Measurements from ENCODE around the gene KLF4. TPM values are rescaled to one million over a fixed set of nuclear protein-coding genes. Genes with fewer than 3 reads are reported as not detected.

The KLF4 gene
- total RNA-seq, 1 experiment from 2014 or later = 5.9 TPM

- TF ChIP-seq ZNF121 (CRISPR knock-in tag; IDR thresholded peaks at IDR 0.05) = 0 out of 2 replicates have a peak, but pooled peaks have one; percentile 58
- no peak for TF ChIP-seq ATF3 (CRISPR knock-in tag; conservative IDR thresholded peaks at IDR 0.05)
- no peak for TF ChIP-seq ZNF416 (CRISPR knock-in tag; IDR thresholded peaks at IDR 0.05)
- H3K27ac Mint-ChIP-seq = no peak overlapping the region
- H3K9me3 Mint-ChIP-seq = no peaks in the 10 kb centered on the region
- no peak overlapping the region for H3K4me3 Mint-ChIP-seq
- no peak for DNase-seq (ENCODE audit: low spot score)
- no peaks in the 10 kb centered on the region for H3K27me3 Mint-ChIP-seq (ENCODE audit: low read depth)
- POLR2A ChIA-PET = no interaction called here
- no peak for ATAC-seq
- no peaks in the 10 kb centered on the region for H3K36me3 Mint-ChIP-seq
- CTCF ChIA-PET = interaction anchor here (1.7 to 2.4 kb wide), 3 partner anchors 18 to 44 kb away, joined by 4 to 17 read pairs (median 12); no protein-coding TSS in a partner anchor
- H3K4me1 Mint-ChIP-seq = peaks cover 12% of the 10 kb centered on the region
Observed at GRCh38 chr9:107443786-107444185, 45.8 kb downstream of the KLF4 start.

- ChIA-PET POLR2A (no interaction called here), CTCF (interaction anchor here (4.2 kb wide), 1 partner anchor 15 kb away, joined by 29 read pairs; no protein-coding TSS in a partner anchor)
- no peak overlapping the region for H3K4me3 Mint-ChIP-seq
- H3K4me1 Mint-ChIP-seq = peaks cover 22% of the 10 kb centered on the region
- no peak for TF ChIP-seq ZSCAN18 (CRISPR knock-in tag; IDR thresholded peaks at IDR 0.05)
- no peak for TF ChIP-seq RELA (CRISPR knock-in tag; IDR thresholded peaks at IDR 0.05; ENCODE audit: borderline replicate concordance)
- TF ChIP-seq TEAD1 (CRISPR knock-in tag; IDR thresholded peaks at IDR 0.05) = no peak
- no peak for TF ChIP-seq ZMAT4 (CRISPR knock-in tag; IDR thresholded peaks at IDR 0.05)
- TF ChIP-seq GTF2I (CRISPR knock-in tag; conservative IDR thresholded peaks at IDR 0.05) = no peak
- no peak for TF ChIP-seq PRRX2 (CRISPR knock-in tag; IDR thresholded peaks at IDR 0.05)
- no peak for TF ChIP-seq USF2 (CRISPR knock-in tag; IDR thresholded peaks at IDR 0.05)
- no peak for TF ChIP-seq NR3C1 (CRISPR knock-in tag; conservative IDR thresholded peaks at IDR 0.05; ENCODE audit: low read depth)
- no peak for TF ChIP-seq SOX15 (CRISPR knock-in tag; IDR thresholded peaks at IDR 0.05)
- TF ChIP-seq SP1 (CRISPR knock-in tag; conservative IDR thresholded peaks at IDR 0.05) = no peak
- TF ChIP-seq MAX (CRISPR knock-in tag; IDR thresholded peaks at IDR 0.05) = no peak
- TF ChIP-seq RORB (CRISPR knock-in tag; IDR thresholded peaks at IDR 0.05) = no peak
- TF ChIP-seq ZNF532 (CRISPR knock-in tag; IDR thresholded peaks at IDR 0.05; ENCODE audit: borderline replicate concordance) = no peak
- TF ChIP-seq IRF2 (CRISPR knock-in tag; IDR thresholded peaks at IDR 0.05; ENCODE audit: borderline replicate concordance, low read depth) = no peak
- TF ChIP-seq ARID4B (CRISPR knock-in tag; IDR thresholded peaks at IDR 0.05; ENCODE audit: borderline replicate concordance) = no peak
- TF ChIP-seq CREB1 (CRISPR knock-in tag; IDR thresholded peaks at IDR 0.05) = no peak
- TF ChIP-seq GRHL2 (CRISPR knock-in tag; IDR thresholded peaks at IDR 0.05; ENCODE audit: insufficient replicate concordance, severe bottlenecking) = no peak
- no peak for TF ChIP-seq ZNF317 (CRISPR knock-in tag; IDR thresholded peaks at IDR 0.05; ENCODE audit: borderline replicate concordance, low read depth)
- TF ChIP-seq CDX4 (CRISPR knock-in tag; IDR thresholded peaks at IDR 0.05; ENCODE audit: borderline replicate concordance) = no peak
- ATAC-seq = no peak
- H3K27ac Mint-ChIP-seq = peak overlapping the region; percentile 2
- DNase-seq (ENCODE audit: low spot score) = no peak
- no peaks in the 10 kb centered on the region for H3K9me3 Mint-ChIP-seq
- H3K27me3 Mint-ChIP-seq (ENCODE audit: low read depth) = no peaks in the 10 kb centered on the region
- no peaks in the 10 kb centered on the region for H3K36me3 Mint-ChIP-seq
Observed at GRCh38 chr9:107439991-107440456, 49.5 kb downstream of the KLF4 start.
